GM19238 (cell line): Measurements from ENCODE around the gene TRIM68.

Source experiments
- DNase-seq: peaks from one replicate; pipeline ENCODE4 v3.0.0; 2011; ENCODE audit warnings: low spot score; ENCODE audit not compliant: insufficient read length

The TRIM68 gene

DNA sequence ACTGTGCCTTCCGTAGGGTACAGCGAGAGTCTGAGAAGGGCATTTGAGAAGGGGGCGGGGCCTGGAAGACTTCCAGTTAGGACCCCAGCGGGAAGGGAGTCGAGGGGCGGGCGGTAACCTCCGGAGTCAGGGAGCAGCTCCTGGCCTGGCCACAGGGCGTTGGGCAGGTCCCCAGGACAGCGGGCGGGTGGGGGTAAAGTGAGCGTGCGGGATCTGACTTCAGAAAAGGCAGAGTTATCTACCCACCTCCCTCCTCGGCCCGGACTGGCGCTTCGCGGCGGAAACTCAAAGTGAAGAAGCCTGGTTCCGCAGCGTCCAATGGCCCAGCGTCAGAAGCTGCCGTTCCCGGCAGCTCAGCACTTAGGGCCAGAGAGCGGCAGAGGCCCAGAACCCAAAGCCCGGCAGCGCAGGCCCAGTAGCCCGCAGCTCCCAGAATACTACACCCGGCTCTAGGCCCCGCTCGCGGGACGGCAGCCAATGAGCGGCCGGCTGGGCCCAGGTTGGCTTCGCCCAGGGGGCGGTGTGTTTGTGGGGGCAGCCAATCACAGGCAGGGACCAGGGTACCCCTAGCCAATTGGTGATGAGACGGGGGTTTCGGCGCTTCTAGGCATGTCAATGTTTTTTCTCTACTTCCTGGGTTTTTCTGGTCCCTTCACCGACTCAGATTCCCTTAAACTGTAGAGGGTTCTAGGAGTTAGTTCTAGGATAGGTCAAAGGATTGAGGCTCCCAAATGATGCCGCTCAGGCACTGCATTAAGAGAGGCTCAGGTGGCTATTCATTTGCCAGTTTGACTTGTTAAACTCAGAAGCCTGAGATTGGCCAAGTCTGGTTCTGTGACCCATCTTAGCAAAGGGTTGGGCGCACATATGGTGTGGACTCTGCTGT is at the start of gene TRIM68:
Gene TRIM68, minus strand, starts transcription at position 451 of the 886 bp plus-strand sequence. CDS start 2,727 bp downstream, outside the sequence.
- peak; percentile 88 for DNase-seq

DNA sequence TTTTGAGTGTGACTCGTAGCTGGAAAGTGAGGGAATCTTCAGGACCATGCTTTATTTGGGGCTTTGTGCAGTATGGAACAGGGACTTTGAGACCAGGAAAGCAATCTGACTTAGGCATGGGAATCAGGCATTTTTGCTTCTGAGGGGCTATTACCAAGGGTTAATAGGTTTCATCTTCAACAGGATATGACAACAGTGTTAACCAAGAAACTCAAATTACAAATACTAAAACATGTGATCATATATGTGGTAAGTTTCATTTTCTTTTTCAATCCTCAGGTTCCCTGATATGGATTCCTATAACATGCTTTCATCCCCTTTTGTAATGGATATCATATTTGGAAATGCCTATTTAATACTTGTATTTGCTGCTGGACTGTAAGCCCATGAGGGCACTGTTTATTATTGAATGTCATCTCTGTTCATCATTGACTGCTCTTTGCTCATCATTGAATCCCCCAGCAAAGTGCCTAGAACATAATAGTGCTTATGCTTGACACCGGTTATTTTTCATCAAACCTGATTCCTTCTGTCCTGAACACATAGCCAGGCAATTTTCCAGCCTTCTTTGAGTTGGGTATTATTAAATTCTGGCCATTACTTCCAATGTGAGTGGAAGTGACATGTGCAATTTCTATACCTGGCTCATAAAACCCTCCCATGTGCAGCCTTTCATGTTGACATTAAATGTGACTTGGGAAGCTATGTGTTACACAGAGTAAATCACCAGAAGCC is 46.8 kb upstream of the TRIM68 start:
- no peak for DNase-seq

DNA sequence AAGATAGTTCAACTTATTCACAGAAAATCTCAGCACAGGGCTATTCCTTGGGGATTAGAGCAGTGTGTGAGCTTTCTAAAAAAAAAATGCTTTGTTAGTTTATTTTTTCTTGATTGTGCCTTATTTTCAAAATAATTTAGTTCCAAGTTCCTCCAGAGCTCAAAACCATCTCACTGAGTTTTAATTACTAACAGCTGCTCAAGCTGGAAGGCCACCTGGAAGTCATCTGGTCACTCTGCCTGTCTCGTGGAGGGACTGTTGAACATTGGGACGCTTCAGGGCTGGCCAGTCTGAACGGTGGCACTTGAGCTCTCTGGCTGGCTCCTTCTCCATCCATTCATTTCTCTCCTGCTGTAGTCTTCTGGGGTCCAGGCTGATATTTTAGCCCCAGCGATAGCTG is 39.7 kb upstream of the TRIM68 start:
- DNase-seq = no peak

DNA sequence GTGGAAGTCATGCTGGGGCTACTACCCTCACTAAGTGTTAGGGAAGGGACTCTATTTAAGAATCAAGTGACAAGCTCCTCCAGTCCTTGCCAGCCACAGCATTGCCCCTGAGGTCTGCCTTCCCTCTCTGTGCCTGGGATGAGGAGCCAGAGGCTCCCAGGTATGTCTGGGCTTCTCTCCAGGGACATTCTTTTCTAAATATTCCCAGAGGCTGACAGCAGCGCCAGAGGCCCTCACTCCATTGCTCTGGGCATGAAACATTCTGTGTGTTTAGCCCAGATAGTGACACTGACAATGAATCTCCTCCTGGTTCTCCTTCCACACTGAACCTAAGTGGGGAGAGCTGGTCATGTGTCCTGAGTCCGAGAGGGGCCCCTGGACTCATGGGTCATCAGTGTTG is 37.9 kb upstream of the TRIM68 start:
- no peak for DNase-seq

GRCh38 chr11:4644233-4644632 is 36.2 kb upstream of the TRIM68 start:
- no peak for DNase-seq

- no peak for DNase-seq
Measured at GRCh38 chr11:4643682-4644081, 35.7 kb upstream of the TRIM68 start, which contains the start of gene OR51E1. Gene OR51E1, plus strand, starts transcription at chr11:4643982. Its CDS starts 8,545 bp downstream, at chr11:4652527.

DNA sequence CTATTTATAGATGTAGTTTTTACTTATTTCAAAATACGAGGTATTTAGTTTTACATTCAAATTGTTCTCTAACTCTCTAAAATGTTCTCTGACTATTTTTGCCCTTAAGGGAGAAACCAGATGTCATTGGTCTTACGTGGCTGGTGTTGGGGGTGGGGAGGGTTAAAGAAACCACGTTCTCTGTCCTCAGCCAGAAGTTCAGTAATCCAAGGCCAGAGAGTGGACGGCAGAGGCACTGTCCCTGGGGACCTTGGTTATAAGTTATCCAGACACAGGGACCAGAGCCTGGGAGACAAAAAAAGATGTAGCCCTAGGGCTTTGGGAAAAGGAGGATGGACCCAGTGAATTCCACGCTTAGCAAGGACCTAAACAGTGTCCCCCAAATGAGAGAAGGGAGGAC is 35.0 kb upstream of the TRIM68 start:
- no peak for DNase-seq

- no peak for DNase-seq
Measured at GRCh38 chr11:4642043-4642442, 34.0 kb upstream of the TRIM68 start.

DNA sequence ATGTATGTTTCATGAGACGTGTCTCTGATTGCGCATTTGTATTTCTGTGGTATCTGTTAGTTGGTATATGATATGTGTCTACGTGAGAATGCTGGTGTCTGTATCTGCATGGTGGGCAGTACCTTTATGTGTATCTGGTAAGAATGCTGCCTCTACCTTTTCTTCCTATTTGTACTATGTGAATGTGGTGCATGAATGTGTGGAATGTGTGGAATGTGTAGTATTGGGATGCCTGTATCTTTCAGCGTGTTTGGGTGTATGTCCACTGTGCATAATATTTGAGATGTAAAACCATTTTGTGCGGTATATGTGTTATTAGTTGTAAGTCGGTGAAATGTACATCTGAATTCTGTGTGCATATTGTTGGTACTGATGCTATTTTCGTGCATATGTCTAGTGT is 33.5 kb upstream of the TRIM68 start:
- no peak for DNase-seq

DNA sequence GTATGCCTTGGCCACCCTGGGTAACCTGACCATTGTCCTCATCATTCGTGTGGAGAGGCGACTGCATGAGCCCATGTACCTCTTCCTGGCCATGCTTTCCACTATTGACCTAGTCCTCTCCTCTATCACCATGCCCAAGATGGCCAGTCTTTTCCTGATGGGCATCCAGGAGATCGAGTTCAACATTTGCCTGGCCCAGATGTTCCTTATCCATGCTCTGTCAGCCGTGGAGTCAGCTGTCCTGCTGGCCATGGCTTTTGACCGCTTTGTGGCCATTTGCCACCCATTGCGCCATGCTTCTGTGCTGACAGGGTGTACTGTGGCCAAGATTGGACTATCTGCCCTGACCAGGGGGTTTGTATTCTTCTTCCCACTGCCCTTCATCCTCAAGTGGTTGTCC is 31.9 kb upstream of the TRIM68 start:
- no peak for DNase-seq

DNA sequence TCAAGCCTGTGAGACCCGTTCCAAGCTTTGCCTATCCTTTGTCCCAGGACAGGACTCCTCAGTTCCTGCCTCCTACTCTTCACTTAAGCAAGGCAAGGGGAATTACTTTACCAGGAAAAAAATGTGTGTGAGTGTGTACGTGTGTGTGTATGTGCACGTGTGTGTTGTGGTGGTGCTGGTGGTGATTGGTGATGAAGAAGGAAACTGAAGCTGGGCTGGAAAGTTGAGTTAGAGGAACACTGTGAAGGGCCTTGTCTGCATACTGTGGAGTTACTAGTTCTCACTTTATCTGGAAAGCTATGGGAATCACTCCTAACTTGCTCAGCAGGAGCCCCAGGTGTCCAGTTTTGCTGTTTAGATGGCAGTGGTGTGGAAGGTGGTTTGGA is 29.6 kb upstream of the TRIM68 start:
- no peak for DNase-seq

GRCh38 chr11:4636962-4637661 is 29.1 kb upstream of the TRIM68 start, which contains the start of gene OR51D1:
Gene OR51D1, plus strand, starts transcription at chr11:4637477. Its CDS starts 2,314 bp downstream, at chr11:4639791.
- peak; percentile 46 for DNase-seq

DNA sequence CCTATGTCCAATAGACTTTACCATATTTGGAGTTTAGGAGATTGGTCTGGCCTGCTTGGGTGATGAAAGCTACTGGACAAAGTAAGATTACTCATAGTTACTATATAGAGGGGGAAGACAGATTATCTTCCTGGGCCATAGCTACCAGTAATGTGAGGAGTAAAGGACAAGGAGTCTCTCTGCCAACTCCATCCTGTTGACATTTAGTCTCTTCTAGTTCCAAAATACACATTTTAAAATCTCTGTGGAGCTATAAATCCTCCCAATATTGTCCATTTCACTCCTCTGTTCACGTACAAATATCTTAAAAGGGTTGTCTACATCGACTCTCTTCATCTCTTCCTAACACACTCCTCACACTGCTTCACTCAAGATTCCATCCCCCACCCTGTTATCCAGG is 28.1 kb upstream of the TRIM68 start:
- no peak for DNase-seq

- DNase-seq = no peak
Measured at GRCh38 chr11:4626207-4627099, 18.4 kb upstream of the TRIM68 start.

GRCh38 chr11:4619514-4619913 is 11.5 kb upstream of the TRIM68 start:
- no peak for DNase-seq

DNA sequence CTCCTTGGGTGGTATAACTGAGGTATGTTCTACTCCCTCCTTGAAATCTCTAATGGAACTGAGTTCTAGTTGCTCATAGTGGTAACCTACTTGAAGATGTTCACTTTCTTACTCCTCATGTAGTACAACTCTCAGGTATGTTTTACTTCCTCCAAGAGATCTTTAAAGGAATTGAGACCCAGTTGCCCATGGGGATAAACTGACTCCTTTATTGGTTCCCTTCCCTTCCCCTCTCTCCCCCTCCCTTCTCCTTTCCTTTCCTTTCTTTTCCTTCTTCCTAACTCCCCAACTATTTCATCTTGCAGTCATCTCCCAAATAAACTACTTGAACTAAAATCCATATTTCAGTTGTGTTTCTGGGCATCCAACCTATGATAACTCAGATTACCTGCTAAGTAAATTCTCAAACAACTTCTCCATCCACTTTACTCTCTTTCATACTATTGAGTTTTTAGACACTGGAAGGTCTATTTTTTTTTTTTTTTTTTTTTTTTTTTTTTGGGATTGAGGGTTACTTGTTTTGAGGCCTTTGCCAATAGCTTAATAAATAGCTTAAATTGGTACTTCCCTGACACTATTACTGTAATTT is 7.9 kb upstream of the TRIM68 start:
- no peak for DNase-seq

DNA sequence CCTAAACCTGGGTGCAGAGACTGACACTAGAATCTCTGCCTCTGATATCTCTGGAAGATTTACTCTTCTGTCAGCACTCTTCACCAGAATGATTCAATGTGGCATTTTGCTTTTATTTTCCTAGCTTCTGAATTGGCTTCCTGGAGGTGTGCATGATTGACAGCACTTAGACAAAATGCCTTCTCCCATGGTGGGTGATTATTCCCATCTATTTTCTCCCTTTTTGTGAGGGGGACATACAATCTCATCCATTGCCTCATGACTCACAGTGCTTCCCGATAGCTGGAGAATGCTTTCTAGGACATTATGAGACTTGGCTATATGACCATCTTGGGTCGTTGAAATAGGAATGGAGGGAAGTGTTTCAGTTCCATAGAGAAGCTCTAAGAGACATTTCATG is 4.0 kb upstream of the TRIM68 start:
- no peak for DNase-seq

DNA sequence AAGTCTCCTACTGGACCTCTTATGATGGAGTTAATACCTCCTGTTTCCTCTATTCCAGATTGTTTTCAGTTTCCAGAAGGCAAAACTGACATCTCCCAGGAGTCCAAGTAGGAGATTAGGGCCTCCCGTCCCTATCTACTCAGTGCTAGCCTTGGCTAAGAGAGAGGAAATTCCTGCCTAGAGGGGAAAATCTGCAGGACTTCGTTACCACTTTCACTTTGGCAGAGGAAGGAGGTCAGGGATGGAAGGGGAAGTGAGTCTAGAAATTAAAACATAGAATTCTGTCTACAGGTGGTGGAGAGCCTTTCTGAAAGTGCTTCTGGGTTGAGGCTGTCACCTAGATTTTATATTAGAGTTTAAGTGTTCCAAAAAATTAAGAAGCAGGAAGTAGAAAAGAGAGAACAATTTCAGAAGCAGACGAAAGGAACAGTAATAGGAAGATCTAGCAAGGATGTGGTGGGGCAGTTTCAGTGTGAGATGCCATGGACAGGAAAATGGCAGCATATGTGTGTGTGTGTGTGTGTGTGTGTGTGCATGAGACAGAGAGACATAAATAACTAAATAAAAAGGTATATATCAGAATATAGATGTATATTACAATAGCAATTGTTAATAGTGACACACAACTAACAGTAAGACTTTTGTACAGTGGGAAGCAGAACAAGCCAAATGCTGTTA is 2.4 kb upstream of the TRIM68 start:
- DNase-seq = no peak

GRCh38 chr11:4607096-4607495 is 935 bp downstream of the TRIM68 start:
- DNase-seq = no peak
